Hepatocyte (in vitro differentiated cells): ENCODE data around the gene FAM167B. TPM values are rescaled to one million over a fixed set of nuclear protein-coding genes. Genes with fewer than 3 reads are reported as not detected.
"Not testable (repeated sequence)": the region's sequence is repeated elsewhere in the genome, so short reads cannot be mapped to it uniquely, and the experiment has no call there.

Experiments used
- DNase-seq: peaks from one replicate; pipeline ENCODE4 v3.0.0-alpha.2; 2016; ENCODE audit warnings: low spot score
- H2AFZ ChIP-seq: fragments of 200-600 bp; sonication (generic); 2 replicates; pipeline ENCODE4 v1.6.0; 2016; ENCODE audit warnings: antibody characterized with exemption, mild to moderate bottlenecking
- H3K27ac ChIP-seq: fragments of 200-600 bp; sonication (generic); 2 replicates; pipeline ENCODE4 v1.5.1; 2016; ENCODE audit warnings: mild to moderate bottlenecking
- H3K27me3 ChIP-seq: fragments of 200-600 bp; sonication (generic); 2 replicates; pipeline ENCODE4 v1.6.1; 2016
- H3K36me3 ChIP-seq: fragments of 200-600 bp; sonication (generic); replicated peaks from 2 replicates; pipeline ENCODE4 v1.5.1; 2016; ENCODE audit warnings: low read depth; ENCODE audit not compliant: insufficient read depth
- H3K4me1 ChIP-seq: fragments of 200-600 bp; sonication (generic); 2 replicates; pipeline ENCODE4 v1.5.1; 2016; ENCODE audit warnings: mild to moderate bottlenecking, moderate library complexity; ENCODE audit not compliant: insufficient read depth
- H3K4me2 ChIP-seq: fragments of 200-600 bp; sonication (generic); 2 replicates; pipeline ENCODE4 v1.6.0; 2016
- H3K4me3 ChIP-seq: fragments of 200-600 bp; sonication (generic); 2 replicates; pipeline ENCODE4 v1.5.1; 2016; ENCODE audit warnings: mild to moderate bottlenecking
- H3K79me2 ChIP-seq: fragments of 200-600 bp; sonication (generic); 2 replicates; pipeline ENCODE4 v1.6.0; 2017; ENCODE audit warnings: mild to moderate bottlenecking
- H3K9me2 ChIP-seq: fragments of 200-600 bp; sonication (generic); replicated peaks from 2 replicates; pipeline ENCODE4 v1.6.0; 2017; ENCODE audit warnings: mild to moderate bottlenecking; ENCODE audit not compliant: insufficient read depth
- H3K9me3 ChIP-seq: fragments of 200-600 bp; sonication (generic); 2 replicates; pipeline ENCODE4 v1.5.1; 2016; ENCODE audit warnings: low read depth, mild to moderate bottlenecking
- H4K20me1 ChIP-seq: fragments of 200-600 bp; sonication (generic); 2 replicates; pipeline ENCODE4 v1.6.0; 2016; ENCODE audit warnings: mild to moderate bottlenecking; ENCODE audit not compliant: insufficient read depth, poor library complexity, severe bottlenecking
- EZH2 ChIP-seq: fragments of 200-600 bp; sonication (generic); IDR thresholded peaks from 2 replicates; pipeline ENCODE4 v1.6.1; 2016; ENCODE audit warnings: antibody characterized with exemption, mild to moderate bottlenecking, borderline replicate concordance
- EZH2phosphoT487 ChIP-seq: fragments of 200-600 bp; sonication (generic); IDR thresholded peaks from one replicate; pipeline ENCODE4 v1.6.1; 2018; ENCODE audit warnings: antibody characterized with exemption, mild to moderate bottlenecking, low read depth, moderate library complexity; ENCODE audit not compliant: unreplicated experiment, severe bottlenecking
- WGBS: methylation state at CpG from one replicate; pipeline ENCODE4 v1.1.6; 2016; ENCODE audit warnings: low lambda C conversion rate; ENCODE audit errors: missing lambda C conversion rate; 5-methylcytosine and 5-hydroxymethylcytosine counted together
- polyA plus RNA-seq: library from polyadenylated mRNA; unstranded; fragments of >200 nt; fragmentation: Nextera tagmentation; extraction: Ambion mirVana; gene quantifications from 2 replicates; pipeline ENCODE4 v1.2.1, GENCODE V29; 2016
- total RNA-seq: library from RNA; depleted of rRNA; stranded (reverse); fragments of >200 nt; gene quantifications from 2 replicates; pipeline ENCODE4 v1.2.3, GENCODE V29; 2014
- TF ChIP-seq, protein P1 (sequence below): fragments of 200-600 bp; sonication (generic); IDR thresholded peaks from 2 replicates; pipeline ENCODE4 v1.5.1; 2016; ENCODE audit warnings: antibody characterized with exemption, mild to moderate bottlenecking; ENCODE audit not compliant: poor library complexity

Gene FAM167B
- total and polyA plus RNA-seq, 2 experiments from 2014 or later: 0.53 to 0.75 TPM

DNA sequence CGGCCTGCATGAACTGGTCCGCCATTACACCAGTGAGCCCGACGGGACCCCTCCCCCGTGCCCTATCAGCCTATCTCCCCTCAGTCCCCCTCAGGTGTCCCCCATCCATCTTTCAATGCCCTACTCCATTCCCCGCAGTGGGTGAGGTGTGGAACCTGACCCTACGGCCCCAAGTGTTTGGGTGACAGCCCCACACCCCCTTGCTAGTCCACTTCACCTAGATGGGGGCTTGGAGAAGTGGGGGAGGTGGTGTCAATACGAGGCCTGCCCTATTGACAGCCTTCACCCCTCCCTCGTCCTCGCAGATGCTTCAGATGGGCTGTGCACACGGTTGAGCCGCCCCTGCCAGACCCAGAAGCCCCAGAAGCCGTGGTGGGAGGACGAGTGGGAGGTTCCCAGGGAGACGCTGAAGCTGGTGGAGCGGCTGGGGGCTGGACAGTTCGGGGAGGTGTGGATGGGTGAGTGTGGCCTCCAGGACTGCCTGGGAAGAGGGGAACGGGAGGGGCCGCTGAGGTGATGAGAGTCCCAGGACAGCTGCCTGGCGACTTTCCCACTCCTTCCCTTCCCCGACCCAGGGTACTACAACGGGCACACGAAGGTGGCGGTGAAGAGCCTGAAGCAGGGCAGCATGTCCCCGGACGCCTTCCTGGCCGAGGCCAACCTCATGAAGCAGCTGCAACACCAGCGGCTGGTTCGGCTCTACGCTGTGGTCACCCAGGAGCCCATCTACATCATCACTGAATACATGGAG is 29.2 kb downstream of the FAM167B start:
- Histone ChIP-seq H3K27me3 (no peaks in the 10 kb centered on the region), H3K4me3 (no peak overlapping the region), H3K4me1 (peaks cover 8% of the 10 kb centered on the region), H3K9me2 (no peaks in the 10 kb centered on the region), H3K9me3 (no peaks in the 10 kb centered on the region), H2AFZ (no peak overlapping the region), H3K79me2 (no peaks in the 10 kb centered on the region), H3K36me3 (no peaks in the 10 kb centered on the region), H3K4me2 (no peak overlapping the region), H3K27ac (no peak overlapping the region), H4K20me1 (no peaks in the 10 kb centered on the region)
- WGBS: 88% methylated on average over 26 of the region's 30 CpGs
- DNase-seq: no peak
- TF ChIP-seq, protein P1, sequence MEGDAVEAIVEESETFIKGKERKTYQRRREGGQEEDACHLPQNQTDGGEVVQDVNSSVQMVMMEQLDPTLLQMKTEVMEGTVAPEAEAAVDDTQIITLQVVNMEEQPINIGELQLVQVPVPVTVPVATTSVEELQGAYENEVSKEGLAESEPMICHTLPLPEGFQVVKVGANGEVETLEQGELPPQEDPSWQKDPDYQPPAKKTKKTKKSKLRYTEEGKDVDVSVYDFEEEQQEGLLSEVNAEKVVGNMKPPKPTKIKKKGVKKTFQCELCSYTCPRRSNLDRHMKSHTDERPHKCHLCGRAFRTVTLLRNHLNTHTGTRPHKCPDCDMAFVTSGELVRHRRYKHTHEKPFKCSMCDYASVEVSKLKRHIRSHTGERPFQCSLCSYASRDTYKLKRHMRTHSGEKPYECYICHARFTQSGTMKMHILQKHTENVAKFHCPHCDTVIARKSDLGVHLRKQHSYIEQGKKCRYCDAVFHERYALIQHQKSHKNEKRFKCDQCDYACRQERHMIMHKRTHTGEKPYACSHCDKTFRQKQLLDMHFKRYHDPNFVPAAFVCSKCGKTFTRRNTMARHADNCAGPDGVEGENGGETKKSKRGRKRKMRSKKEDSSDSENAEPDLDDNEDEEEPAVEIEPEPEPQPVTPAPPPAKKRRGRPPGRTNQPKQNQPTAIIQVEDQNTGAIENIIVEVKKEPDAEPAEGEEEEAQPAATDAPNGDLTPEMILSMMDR: no peak
- TF ChIP-seq EZH2phosphoT487 (no peak), EZH2 (no peak)

DNA sequence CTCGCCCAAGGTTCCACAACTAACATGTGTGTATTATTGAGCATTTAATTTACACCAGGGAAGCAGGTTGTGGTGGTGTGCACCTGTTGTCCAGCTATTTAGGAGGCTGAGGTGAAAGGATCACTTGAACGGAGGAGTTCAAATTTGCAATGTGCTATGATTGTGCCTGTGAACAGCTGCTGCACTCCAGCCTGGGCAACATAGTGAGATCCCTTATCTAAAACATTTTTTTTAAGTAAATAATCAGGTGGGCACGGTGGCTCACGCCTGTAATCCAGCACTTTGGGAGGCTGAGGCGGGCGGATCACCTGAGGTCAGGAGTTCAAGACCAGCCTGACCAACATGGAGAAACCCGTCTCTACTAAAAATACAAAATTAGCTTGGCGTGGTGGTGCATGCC is 37.8 kb downstream of the FAM167B start:
- not testable (repeated sequence) for H3K27me3 ChIP-seq, H3K9me3 ChIP-seq, DNase-seq, H2AFZ ChIP-seq, H4K20me1 ChIP-seq, H3K27ac ChIP-seq, H3K4me3 ChIP-seq, H3K9me2 ChIP-seq, H3K79me2 ChIP-seq, H3K4me1 ChIP-seq, H3K4me2 ChIP-seq, H3K36me3 ChIP-seq
- 89% methylated on average over 8 of the region's 8 CpGs for WGBS

- no peak for DNase-seq
- Histone ChIP-seq H3K9me3 (no peaks in the 10 kb centered on the region), H3K4me2 (no peak overlapping the region), H3K4me1 (no peaks in the 10 kb centered on the region), H3K36me3 (no peaks in the 10 kb centered on the region), H3K27me3 (no peaks in the 10 kb centered on the region), H3K27ac (no peak overlapping the region), H3K79me2 (no peaks in the 10 kb centered on the region), H3K9me2 (no peaks in the 10 kb centered on the region), H4K20me1 (no peaks in the 10 kb centered on the region), H2AFZ (no peak overlapping the region), H3K4me3 (no peak overlapping the region)
- TF ChIP-seq EZH2 (no peak), EZH2phosphoT487 (no peak)
- TF ChIP-seq, protein P1: no peak
- WGBS: 94% methylated on average over 3 of the region's 3 CpGs
These were observed 38.6 kb downstream of the FAM167B start for GRCh38 chr1:32285658-32286057.

DNA sequence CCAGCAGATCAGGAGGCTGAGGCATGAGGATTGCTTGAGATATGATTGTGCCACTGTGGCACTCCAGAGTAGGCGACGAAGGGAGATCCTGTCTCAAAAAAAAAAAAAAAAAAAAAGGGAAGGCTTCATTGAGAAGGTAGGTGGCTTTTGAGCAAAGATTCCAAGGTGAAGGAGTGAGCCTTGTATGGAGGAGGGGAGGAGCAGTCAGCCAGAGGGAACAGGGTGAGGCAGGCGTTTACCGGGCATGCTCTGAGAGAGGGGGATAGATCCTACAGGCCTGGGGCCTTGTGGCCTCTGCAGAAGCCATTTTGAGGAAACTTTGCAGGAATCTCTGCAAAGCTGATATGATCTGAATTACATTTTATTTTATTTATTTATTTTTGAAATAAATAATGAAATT is 39.7 kb downstream of the FAM167B start:
- 84% methylated on average over 4 of the region's 4 CpGs for WGBS
- H3K9me2 ChIP-seq: no peaks in the 10 kb centered on the region
- H2AFZ ChIP-seq: no peak overlapping the region
- no peak overlapping the region for H3K27ac ChIP-seq
- H3K4me1 ChIP-seq: no peaks in the 10 kb centered on the region
- no peak for DNase-seq
- H3K36me3 ChIP-seq: no peaks in the 10 kb centered on the region
- no peak overlapping the region for H3K4me2 ChIP-seq
- no peaks in the 10 kb centered on the region for H3K79me2 ChIP-seq
- no peaks in the 10 kb centered on the region for H4K20me1 ChIP-seq
- no peaks in the 10 kb centered on the region for H3K27me3 ChIP-seq
- H3K4me3 ChIP-seq: no peak overlapping the region
- no peaks in the 10 kb centered on the region for H3K9me3 ChIP-seq
- no peak for TF ChIP-seq EZH2
- TF ChIP-seq, protein P1: no peak
